Calu3 (cell line): ENCODE measurements around the gene DUSP14. TPM values are rescaled to one million over a fixed set of nuclear protein-coding genes. Genes with fewer than 3 reads are reported as not detected.

Source experiments
- BruUV-seq: library from RNA; stranded (reverse); fragments of 400-500 nt; replicated peaks from 2 replicates; lab custom pipeline; 2021; lab: Mats Ljungman, UMichigan
- CTCF ChIA-PET: fragments of 300-600 bp; sonication (Branson Sonifier 250); formaldehyde crosslinking; loops from one replicate; lab custom pipeline; 2022; ENCODE audit warnings: antibody characterized with exemption; lab: Charles Lee
- DNase-seq: peaks from one replicate; pipeline ENCODE4 v3.0.0; 2022
- H3K27ac Mint-ChIP-seq: one replicate; pipeline ENCODE4 v1.8.0; 2022; ENCODE audit warnings: mixed read lengths; ENCODE audit not compliant: unreplicated experiment
- H3K27me3 Mint-ChIP-seq: one replicate; pipeline ENCODE4 v1.8.0; 2022; ENCODE audit warnings: mixed read lengths; ENCODE audit not compliant: unreplicated experiment
- H3K36me3 Mint-ChIP-seq: one replicate; pipeline ENCODE4 v1.8.0; 2022; ENCODE audit warnings: mild to moderate bottlenecking, moderate library complexity, mixed read lengths; ENCODE audit not compliant: insufficient read depth, unreplicated experiment
- H3K4me1 Mint-ChIP-seq: one replicate; pipeline ENCODE4 v1.8.0; 2022; ENCODE audit warnings: mild to moderate bottlenecking, low read depth, mixed read lengths; ENCODE audit not compliant: unreplicated experiment
- H3K4me3 Mint-ChIP-seq: one replicate; pipeline ENCODE4 v1.8.0; 2022; ENCODE audit warnings: mild to moderate bottlenecking, low read depth, moderate library complexity, mixed read lengths; ENCODE audit not compliant: unreplicated experiment
- H3K9me3 Mint-ChIP-seq: one replicate; pipeline ENCODE4 v1.8.0; 2022; ENCODE audit warnings: low read depth, mixed read lengths; ENCODE audit not compliant: unreplicated experiment
- intact Hi-C: fragments of 100-400 bp; cut with micrococcal nuclease; formaldehyde crosslinking; loops from one replicate; pipeline ENCODE4 v1.10.0; 2022; ENCODE audit not compliant: unreplicated experiment
- total RNA-seq: library from RNA; stranded (reverse); gene quantifications from 2 replicates; pipeline ENCODE4 v1.2.3, GENCODE V29; 2022
- TF ChIP-seq, protein P1 (sequence below): fragments of 200-600 bp; IDR thresholded peaks from one replicate; pipeline ENCODE4 v1.8.0; 2022; ENCODE audit warnings: antibody characterized with exemption; ENCODE audit not compliant: unreplicated experiment

DUSP14 gene
- total RNA-seq, 1 experiment from 2014 or later: 75.2 TPM

DNA sequence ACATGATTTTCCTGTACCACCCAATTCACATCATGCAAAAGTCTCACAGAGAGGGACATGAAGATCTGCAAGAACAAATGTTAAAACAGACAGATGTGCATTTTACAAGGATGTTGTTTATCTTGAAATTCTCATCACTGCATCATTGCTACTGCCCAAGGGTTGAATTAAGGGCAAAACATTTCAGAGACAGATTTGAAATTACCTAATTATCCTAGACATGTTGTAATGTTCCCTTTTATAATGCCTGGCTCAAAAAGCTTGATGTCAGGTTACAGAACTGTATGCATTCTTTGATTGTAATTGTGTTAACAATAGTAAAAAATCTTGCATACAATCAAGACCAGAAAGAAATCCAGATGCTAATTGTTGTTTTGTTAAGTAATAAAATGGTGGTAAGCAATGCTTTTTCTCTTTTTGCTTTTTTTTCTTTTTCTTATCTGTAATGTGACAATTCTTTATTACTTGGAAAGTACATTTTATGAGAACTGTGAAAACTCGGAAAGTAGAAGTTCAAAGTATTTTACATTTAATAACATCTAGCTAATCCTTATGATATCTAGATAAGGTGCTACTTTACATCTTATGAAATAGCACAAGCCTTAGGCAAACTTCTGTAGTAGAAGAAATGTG lies 3.6 kb upstream of the DUSP14 start:
- peaks cover 32% of the 10 kb centered on the region for H3K36me3 Mint-ChIP-seq
- no peaks in the 10 kb centered on the region for H3K9me3 Mint-ChIP-seq
- DNase-seq: no peak
- no peak overlapping the region for H3K27ac Mint-ChIP-seq
- intact Hi-C loops: no loop called here
- H3K27me3 Mint-ChIP-seq: no peaks in the 10 kb centered on the region
- no TSS peak for BruUV-seq
- TF ChIP-seq, protein P1, sequence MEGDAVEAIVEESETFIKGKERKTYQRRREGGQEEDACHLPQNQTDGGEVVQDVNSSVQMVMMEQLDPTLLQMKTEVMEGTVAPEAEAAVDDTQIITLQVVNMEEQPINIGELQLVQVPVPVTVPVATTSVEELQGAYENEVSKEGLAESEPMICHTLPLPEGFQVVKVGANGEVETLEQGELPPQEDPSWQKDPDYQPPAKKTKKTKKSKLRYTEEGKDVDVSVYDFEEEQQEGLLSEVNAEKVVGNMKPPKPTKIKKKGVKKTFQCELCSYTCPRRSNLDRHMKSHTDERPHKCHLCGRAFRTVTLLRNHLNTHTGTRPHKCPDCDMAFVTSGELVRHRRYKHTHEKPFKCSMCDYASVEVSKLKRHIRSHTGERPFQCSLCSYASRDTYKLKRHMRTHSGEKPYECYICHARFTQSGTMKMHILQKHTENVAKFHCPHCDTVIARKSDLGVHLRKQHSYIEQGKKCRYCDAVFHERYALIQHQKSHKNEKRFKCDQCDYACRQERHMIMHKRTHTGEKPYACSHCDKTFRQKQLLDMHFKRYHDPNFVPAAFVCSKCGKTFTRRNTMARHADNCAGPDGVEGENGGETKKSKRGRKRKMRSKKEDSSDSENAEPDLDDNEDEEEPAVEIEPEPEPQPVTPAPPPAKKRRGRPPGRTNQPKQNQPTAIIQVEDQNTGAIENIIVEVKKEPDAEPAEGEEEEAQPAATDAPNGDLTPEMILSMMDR: no peak
- CTCF ChIA-PET: interaction anchor here (0.7 to 2.0 kb wide), 3 partner anchors 9 to 971 kb away, joined by 4 to 7 read pairs (median 5); no protein-coding TSS in a partner anchor
- no peak overlapping the region for H3K4me3 Mint-ChIP-seq
- peaks cover 32% of the 10 kb centered on the region for H3K4me1 Mint-ChIP-seq

DNA sequence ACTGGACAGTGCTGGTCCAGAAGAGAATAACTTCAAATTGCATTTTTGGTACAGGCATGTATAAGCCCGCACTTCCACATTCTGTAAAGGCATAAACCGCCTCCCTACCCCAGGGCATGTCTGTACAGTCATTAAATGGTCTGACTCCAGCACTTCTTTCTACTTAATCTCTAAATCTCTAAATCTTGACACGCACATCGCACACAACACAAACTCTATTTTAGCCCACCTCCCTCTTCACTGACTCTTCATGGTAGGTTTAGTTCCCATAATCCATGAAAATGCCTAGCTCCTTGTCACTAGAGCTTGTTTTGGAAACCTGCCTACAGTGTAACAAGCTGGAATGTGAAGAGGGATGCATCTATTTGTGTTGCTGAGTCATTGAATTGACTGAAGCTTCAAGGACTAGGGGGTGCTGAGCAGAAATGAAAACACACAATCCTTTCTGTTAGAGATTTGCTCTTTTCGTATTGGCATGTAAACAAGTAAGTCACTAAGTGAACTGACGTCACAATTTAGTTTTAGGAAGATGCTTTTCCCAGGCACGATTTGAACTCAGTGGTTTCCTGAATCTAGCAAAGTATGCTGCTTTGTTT lies 1.6 kb upstream of the DUSP14 start:
- H3K9me3 Mint-ChIP-seq: no peaks in the 10 kb centered on the region
- TF ChIP-seq, protein P1: no peak
- BruUV-seq: no TSS peak
- H3K27me3 Mint-ChIP-seq: no peaks in the 10 kb centered on the region
- intact Hi-C loops: no loop called here
- peaks cover 36% of the 10 kb centered on the region for H3K36me3 Mint-ChIP-seq
- H3K27ac Mint-ChIP-seq: peak overlapping the region; percentile 63
- DNase-seq: peak; percentile 66
- H3K4me3 Mint-ChIP-seq: peak overlapping the region; percentile 79
- peaks cover 49% of the 10 kb centered on the region for H3K4me1 Mint-ChIP-seq
- CTCF ChIA-PET: interaction anchor here (0.5 to 1.5 kb wide), 8 partner anchors 11 to 1683 kb away, joined by 3 to 12 read pairs (median 4); no protein-coding TSS in a partner anchor

DNA sequence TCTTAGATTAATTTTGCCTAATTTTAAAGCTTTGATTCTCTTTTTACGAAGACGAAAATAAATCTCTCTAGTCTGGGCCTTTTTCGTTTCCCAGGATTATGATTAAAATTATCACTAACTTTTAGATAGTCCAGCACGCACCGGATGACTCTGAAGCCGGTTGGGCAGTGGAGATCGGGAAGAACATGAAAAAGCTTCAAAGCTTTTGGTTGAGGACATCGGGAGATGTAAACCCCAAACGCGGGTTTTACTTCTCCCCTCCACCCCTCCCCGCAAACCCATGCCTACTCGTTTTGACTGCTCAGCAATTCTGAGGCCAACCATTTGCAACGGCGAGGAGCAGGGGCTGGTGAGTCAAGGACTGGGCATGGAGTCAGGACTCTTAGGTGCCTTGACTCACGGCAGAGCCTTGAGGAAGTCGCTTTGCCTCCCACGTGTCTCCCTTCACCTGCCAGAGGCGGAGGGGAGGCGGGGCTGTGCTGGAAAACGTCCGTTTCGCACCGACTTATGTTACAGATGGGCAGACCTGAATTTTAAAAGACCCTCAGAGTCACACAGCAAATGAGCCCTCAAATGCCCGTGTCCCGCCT lies 989 bp upstream of the DUSP14 start:
- Mint-ChIP-seq H3K27ac (peak overlapping the region; percentile 63), H3K9me3 (no peaks in the 10 kb centered on the region), H3K36me3 (peaks cover 36% of the 10 kb centered on the region), H3K27me3 (no peaks in the 10 kb centered on the region), H3K4me1 (peaks cover 46% of the 10 kb centered on the region), H3K4me3 (peak overlapping the region; percentile 79)
- peak; percentile 99 for DNase-seq
- intact Hi-C loops: no loop called here
- TF ChIP-seq, protein P1: no peak
- TSS peak; percentile 70 for BruUV-seq
- CTCF ChIA-PET: interaction anchor here (0.5 to 1.5 kb wide), 8 partner anchors 11 to 1682 kb away, joined by 3 to 12 read pairs (median 4); no protein-coding TSS in a partner anchor

DNA sequence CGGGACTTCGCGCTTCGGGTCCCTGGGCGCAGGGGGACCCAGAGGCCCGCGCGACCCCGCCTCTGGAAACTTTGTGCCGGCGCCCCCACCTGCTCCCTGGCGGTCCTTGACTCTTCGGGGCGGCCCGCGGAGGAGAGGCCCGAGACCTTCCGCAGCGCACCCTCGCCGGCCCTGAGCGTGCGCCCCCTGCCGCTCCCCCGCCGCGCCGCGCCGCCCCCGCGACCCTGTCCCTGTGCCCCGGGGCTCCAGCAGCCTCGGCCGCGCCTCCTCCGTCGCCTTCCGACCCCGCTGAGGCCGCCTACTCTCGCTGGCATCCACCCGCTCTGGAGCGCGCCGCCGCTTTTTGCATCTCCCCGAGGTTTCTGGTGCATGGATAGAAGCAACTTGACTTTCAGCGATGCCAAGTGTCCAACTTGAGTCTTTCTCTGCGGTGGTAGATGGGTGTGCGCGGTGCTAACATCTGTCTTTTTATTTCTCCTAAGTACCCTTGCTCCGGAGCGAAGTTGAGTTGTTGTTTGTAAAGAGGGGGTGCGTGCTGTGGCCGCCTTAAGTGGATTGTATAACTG lies 414 bp downstream of the DUSP14 start:
- intact Hi-C loops: loop anchor here (5.0 kb wide), 1 partner anchor 83 kb away; the partner anchor contains the start of genes ACACA and TADA2A
- H3K9me3 Mint-ChIP-seq: no peaks in the 10 kb centered on the region

More for the DNA sequence above, 414 bp downstream of the DUSP14 start:
- CTCF ChIA-PET: interaction anchor here (0.5 to 1.4 kb wide), 4 partner anchors 9 to 117 kb away, joined by 5 to 9 read pairs (median 6); no protein-coding TSS in a partner anchor
- no peaks in the 10 kb centered on the region for H3K27me3 Mint-ChIP-seq
- H3K4me1 Mint-ChIP-seq: peaks cover 55% of the 10 kb centered on the region
- TF ChIP-seq, protein P1: peak; percentile 99
- no TSS peak for BruUV-seq
- H3K4me3 Mint-ChIP-seq: peak overlapping the region; percentile 79
- peak overlapping the region; percentile 72 for H3K27ac Mint-ChIP-seq
- DNase-seq: peak; percentile 98
- peaks cover 36% of the 10 kb centered on the region for H3K36me3 Mint-ChIP-seq
